Heart left ventricle (tissue), 16 donors: ENCODE data around the gene OR13G1. TPM values are rescaled to one million over a fixed set of nuclear protein-coding genes. Genes with fewer than 3 reads are reported as not detected.

Experiments
- ATAC-seq, 4 donors: fragments of 200-7000 bp; cut with Tn5 transposase; one replicate each; pipeline ENCODE4 v1.9.1; 2020 to 2022; ENCODE audit warnings: moderate library complexity in 4 of 4, mild to moderate bottlenecking in 3 of 4, moderate number of reproducible peaks in 1 of 4
- DNase-seq, 5 donors: peaks; one replicate each; pipeline ENCODE4 v3.0.0-alpha.2; 2020
- H3K27ac ChIP-seq, 12 donors: fragments of 200-600 bp; sonication (generic) in 4 of 12; one replicate each; pipeline versions ENCODE4 v1.5.0 to v1.8.0; 2016 to 2022; ENCODE audit warnings: mild to moderate bottlenecking in 2 of 12
- H3K27me3 ChIP-seq, 9 donors: fragments of 200-600 bp; sonication (generic) in 2 of 9; one replicate each; pipeline versions ENCODE4 v1.5.1 to v1.8.0; 2016 to 2022; ENCODE audit warnings: mild to moderate bottlenecking in 3 of 9
- H3K36me3 ChIP-seq, 9 donors: fragments of 200-600 bp; sonication (generic) in 2 of 9; one replicate each; pipeline versions ENCODE4 v1.5.0 to v1.8.0; 2018 to 2022; ENCODE audit warnings: mild to moderate bottlenecking in 2 of 9
- H3K4me1 ChIP-seq, 12 donors: fragments of 200-600 bp; sonication (generic) in 4 of 12; one replicate each; pipeline versions ENCODE4 v1.5.0 to v1.8.0; 2016 to 2022; ENCODE audit warnings: mild to moderate bottlenecking in 3 of 12
- H3K4me3 ChIP-seq, 12 donors: fragments of 200-600 bp; sonication (generic) in 4 of 12; one replicate each; pipeline versions ENCODE4 v1.5.0 to v1.8.0; 2017 to 2022; ENCODE audit warnings: mild to moderate bottlenecking in 9 of 12, moderate library complexity in 4 of 12
- H3K9me3 ChIP-seq, 12 donors: fragments of 200-600 bp; sonication (generic) in 4 of 12; one replicate each; pipeline versions ENCODE4 v1.5.0 to v1.8.0; 2016 to 2022; ENCODE audit warnings: mild to moderate bottlenecking in 1 of 12
- CTCF ChIP-seq, 12 donors: fragments of 200-600 bp; sonication (generic) in 4 of 12; IDR thresholded peaks; one replicate each; pipeline versions ENCODE4 v1.5.0 to v1.8.0; 2018 to 2022; ENCODE audit warnings: antibody characterized with exemption in 12 of 12, mild to moderate bottlenecking in 5 of 12
- POLR2A ChIP-seq, 2 donors: fragments of 450-650 bp; IDR thresholded peaks; one replicate each; pipeline ENCODE4 v1.6.1; 2017; ENCODE audit warnings: antibody characterized with exemption in 2 of 2, mild to moderate bottlenecking in 2 of 2, moderate library complexity in 2 of 2
- WGBS, 4 donors: extraction: QIAGEN DNeasy Blood & Tissue Kit in 2 of 4; methylation state at CpG; one replicate each; pipeline versions ENCODE4 v1.1.5 to v1.1.7; 2013 to 2018; 5-methylcytosine and 5-hydroxymethylcytosine counted together
- intact Hi-C, 10 donors: fragments of 100-400 bp; cut with DNase I; formaldehyde crosslinking; loops; one replicate each; pipeline versions ENCODE4 v1.11.1 to v1.14.2; 2022
- polyA plus RNA-seq, 2 donors: library from polyadenylated mRNA; stranded (reverse); fragments of 200-250 nt; gene quantifications; one replicate each; pipeline ENCODE4 v1.2.3, GENCODE V29; 2013
- total RNA-seq, 9 donors: library from RNA; depleted of rRNA in 2 of 9; stranded (reverse); fragments of >200 nt in 2 of 9; fragmentation: NEBNext Ultra II Directional in 3 of 9; extraction: Animal tissue kit (Norgen Biotek cat#: 25700) in 3 of 9; gene quantifications; one replicate each; pipeline versions ENCODE4 v1.1.0 to v1.2.4, GENCODE V29; 2016 to 2023
- donor health status: ischemic (EF 13 %, LVEDD 7.1; RV severe dilation, severe dysfunction).
- donor health status: healthy with polysubstance abuse.
- donor health status: DM: no; HTN: yes; CAD: no.
- donor health status: DM: no; HTN: no; CAD: no.
- donor health status: ischemic (EF 25% LVEDD 6.9; RV normal size, moderate dysfunction).
- donor health status: ischemic (EF 25% LVEDD 5.7; RV mildly dilated, moderate dysfunction).
- donor health status: healthy.
- donor health status: DM: yes; HTN: yes; CAD: no.
- donor health status: ischemic (EF 35%, LVEDD 5.7; RV mildly dilated, moderate dysfunction).
- donor health status: nonischemic (EF 11% LVEDD 7.7; RV severe dilation, severe dysfunction).
- donor health status: DM: yes; HTN: yes; CAD: no.
- donor health status: PGD.
- donor health status: ischemic (EF 29% LVEDD 5.4; RV normal size, mild dysfunction).
- donor health status: nonischemic (EF 23%, LVEDD 6.1; RV moderate dilation, normal function).

Gene OR13G1
- total and polyA plus RNA-seq, 11 donors: not detected

GRCh38 chr1:247656221-247656875 is 23.2 kb downstream of the OR13G1 start:
- H3K4me1 ChIP-seq: no peaks in the 10 kb centered on the region
- 77 to 82% (median 80%) methylated on average over 7 of the region's 7 CpGs for WGBS, 4 donors

GRCh38 chr1:247653040-247653439 is 26.5 kb downstream of the OR13G1 start:
- Histone ChIP-seq H3K27ac (no peak overlapping the region), H3K4me1 (no peaks in the 10 kb centered on the region), H3K9me3 (no peaks in the 10 kb centered on the region), H3K4me3 (no peak overlapping the region), H3K27me3 (no peaks in the 10 kb centered on the region), H3K36me3 (no peaks in the 10 kb centered on the region)
- whole genome bisulfite sequencing, 4 donors: 72 to 91% (median 78%) methylated on average over 1 of the region's 1 CpG
- DNase-seq (no peak), ATAC-seq (no peak)
- TF ChIP-seq POLR2A (IDR thresholded peaks at IDR 0.05) (no peak), CTCF (IDR thresholded peaks at IDR 0.05) (no peak)
- intact Hi-C loops: no loop called here

More at GRCh38 chr1:247656221-247656875, 23.2 kb downstream of the OR13G1 start:
- Histone ChIP-seq H3K4me3 (no peak overlapping the region), H3K36me3 (no peaks in the 10 kb centered on the region), H3K27ac (no peak overlapping the region), H3K27me3 (no peaks in the 10 kb centered on the region), H3K9me3 (peaks cover 0 to 2% (median 0%) of the 10 kb centered on the region in 12 donors)
- no peak for DNase-seq
- ATAC-seq: no peak
- no peak for TF ChIP-seq POLR2A (IDR thresholded peaks at IDR 0.05)
- intact Hi-C loops: no loop called here

- no peak overlapping the region for H3K4me3 ChIP-seq
- TF ChIP-seq POLR2A (IDR thresholded peaks at IDR 0.05) (no peak), CTCF (IDR thresholded peaks at IDR 0.05) (no peak)
- DNase-seq (no peak), ATAC-seq (no peak)
- H3K27ac ChIP-seq: no peak overlapping the region
- no peaks in the 10 kb centered on the region for H3K36me3 ChIP-seq
- intact Hi-C loops: no loop called here
- peaks cover 0 to 2% (median 0%) of the 10 kb centered on the region in 12 donors for H3K9me3 ChIP-seq
- WGBS, 4 donors: 7 to 12% (median 9%) methylated on average over 2 of the region's 2 CpGs
- H3K4me1 ChIP-seq: no peaks in the 10 kb centered on the region
- no peaks in the 10 kb centered on the region for H3K27me3 ChIP-seq
Observed at GRCh38 chr1:247647864-247648263, 31.7 kb downstream of the OR13G1 start.

- 76 to 88% (median 81%) methylated on average over 4 of the region's 4 CpGs for WGBS, 4 donors
- intact Hi-C loops: no loop called here
- H3K9me3 ChIP-seq: peaks cover 0 to 2% (median 0%) of the 10 kb centered on the region in 12 donors
Observed at GRCh38 chr1:247646867-247647266, 32.7 kb downstream of the OR13G1 start.

More at GRCh38 chr1:247646867-247647266, 32.7 kb downstream of the OR13G1 start:
- Histone ChIP-seq H3K27me3 (no peaks in the 10 kb centered on the region), H3K4me3 (no peak overlapping the region), H3K4me1 (no peaks in the 10 kb centered on the region), H3K36me3 (no peaks in the 10 kb centered on the region), H3K27ac (no peak overlapping the region)
- DNase-seq (no peak), ATAC-seq (no peak)
- TF ChIP-seq CTCF (IDR thresholded peaks at IDR 0.05) (no peak), POLR2A (IDR thresholded peaks at IDR 0.05) (no peak)
